Measurements from ENCODE around the gene SSH2. TPM values are rescaled to one million over a fixed set of nuclear protein-coding genes. Genes with fewer than 3 reads are reported as not detected.
A peak's percentile ranks its signal among the peaks of the same experiment; 100 is the strongest.

SSH2 gene
- total and polyA plus RNA-seq, 9 of the 15 experiments (the other 6 are each of a cell fraction or from before 2014, with no cell fraction given): 3.9 to 16.1 (median 10.2) TPM

GRCh38 chr17:29615492-29616299, 314.3 kb downstream of the SSH2 start (continued):
- TF ChIP-seq NR2C1 (IDR thresholded peaks at IDR 0.05): no peak
- TF ChIP-seq NR2C1 (tag; IDR thresholded peaks at IDR 0.05): no peak
- TF ChIP-seq MAFG (tag; conservative IDR thresholded peaks at IDR 0.05): no peak
- TF ChIP-seq, protein P1, sequence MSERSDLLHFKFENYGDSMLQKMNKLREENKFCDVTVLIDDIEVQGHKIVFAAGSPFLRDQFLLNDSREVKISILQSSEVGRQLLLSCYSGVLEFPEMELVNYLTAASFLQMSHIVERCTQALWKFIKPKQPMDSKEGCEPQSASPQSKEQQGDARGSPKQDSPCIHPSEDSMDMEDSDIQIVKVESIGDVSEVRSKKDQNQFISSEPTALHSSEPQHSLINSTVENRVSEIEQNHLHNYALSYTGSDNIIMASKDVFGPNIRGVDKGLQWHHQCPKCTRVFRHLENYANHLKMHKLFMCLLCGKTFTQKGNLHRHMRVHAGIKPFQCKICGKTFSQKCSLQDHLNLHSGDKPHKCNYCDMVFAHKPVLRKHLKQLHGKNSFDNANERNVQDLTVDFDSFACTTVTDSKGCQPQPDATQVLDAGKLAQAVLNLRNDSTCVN (CRISPR knock-in tag; IDR thresholded peaks at IDR 0.05): no peak
- peak; percentile 49 for TF ChIP-seq VEZF1 (CRISPR knock-in tag; IDR thresholded peaks at IDR 0.05)
- TF ChIP-seq, protein P2, sequence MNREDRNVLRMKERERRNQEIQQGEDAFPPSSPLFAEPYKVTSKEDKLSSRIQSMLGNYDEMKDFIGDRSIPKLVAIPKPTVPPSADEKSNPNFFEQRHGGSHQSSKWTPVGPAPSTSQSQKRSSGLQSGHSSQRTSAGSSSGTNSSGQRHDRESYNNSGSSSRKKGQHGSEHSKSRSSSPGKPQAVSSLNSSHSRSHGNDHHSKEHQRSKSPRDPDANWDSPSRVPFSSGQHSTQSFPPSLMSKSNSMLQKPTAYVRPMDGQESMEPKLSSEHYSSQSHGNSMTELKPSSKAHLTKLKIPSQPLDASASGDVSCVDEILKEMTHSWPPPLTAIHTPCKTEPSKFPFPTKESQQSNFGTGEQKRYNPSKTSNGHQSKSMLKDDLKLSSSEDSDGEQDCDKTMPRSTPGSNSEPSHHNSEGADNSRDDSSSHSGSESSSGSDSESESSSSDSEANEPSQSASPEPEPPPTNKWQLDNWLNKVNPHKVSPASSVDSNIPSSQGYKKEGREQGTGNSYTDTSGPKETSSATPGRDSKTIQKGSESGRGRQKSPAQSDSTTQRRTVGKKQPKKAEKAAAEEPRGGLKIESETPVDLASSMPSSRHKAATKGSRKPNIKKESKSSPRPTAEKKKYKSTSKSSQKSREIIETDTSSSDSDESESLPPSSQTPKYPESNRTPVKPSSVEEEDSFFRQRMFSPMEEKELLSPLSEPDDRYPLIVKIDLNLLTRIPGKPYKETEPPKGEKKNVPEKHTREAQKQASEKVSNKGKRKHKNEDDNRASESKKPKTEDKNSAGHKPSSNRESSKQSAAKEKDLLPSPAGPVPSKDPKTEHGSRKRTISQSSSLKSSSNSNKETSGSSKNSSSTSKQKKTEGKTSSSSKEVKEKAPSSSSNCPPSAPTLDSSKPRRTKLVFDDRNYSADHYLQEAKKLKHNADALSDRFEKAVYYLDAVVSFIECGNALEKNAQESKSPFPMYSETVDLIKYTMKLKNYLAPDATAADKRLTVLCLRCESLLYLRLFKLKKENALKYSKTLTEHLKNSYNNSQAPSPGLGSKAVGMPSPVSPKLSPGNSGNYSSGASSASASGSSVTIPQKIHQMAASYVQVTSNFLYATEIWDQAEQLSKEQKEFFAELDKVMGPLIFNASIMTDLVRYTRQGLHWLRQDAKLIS (CRISPR knock-in tag; IDR thresholded peaks at IDR 0.05): no peak
- TF ChIP-seq RFX5 (IDR thresholded peaks at IDR 0.05; ENCODE audit: low read depth, low read length): no peak
- no peak for TF ChIP-seq STAG1 (CRISPR knock-in tag; IDR thresholded peaks at IDR 0.05; ENCODE audit: borderline replicate concordance)
- TF ChIP-seq CREB5 (CRISPR knock-in tag; IDR thresholded peaks at IDR 0.05): no peak
- peak; percentile 45 to 51; a peak in 3 of 4 replicates for TF ChIP-seq MAZ (CRISPR knock-in tag; conservative IDR thresholded peaks at IDR 0.05 in 1 of 2, IDR thresholded peaks at IDR 0.05 in 1 of 2)
- 0 out of 2 replicates have a peak, but pooled peaks have one; percentile 25 for TF ChIP-seq RB1 (IDR thresholded peaks at IDR 0.05; ENCODE audit: low read depth)
- peak; percentile 21; the same call in 1 of the 2 replicates for TF ChIP-seq TEAD4 (IDR thresholded peaks at IDR 0.05; ENCODE audit: low read length)
- TF ChIP-seq TEAD4 (CRISPR knock-in tag; IDR thresholded peaks at IDR 0.05; ENCODE audit: borderline replicate concordance): no peak
- TF ChIP-seq ZNF561 (CRISPR knock-in tag; conservative IDR thresholded peaks at IDR 0.05): no peak
- TF ChIP-seq ZNF696 (CRISPR knock-in tag; conservative IDR thresholded peaks at IDR 0.05): no peak
- TF ChIP-seq, protein P3, sequence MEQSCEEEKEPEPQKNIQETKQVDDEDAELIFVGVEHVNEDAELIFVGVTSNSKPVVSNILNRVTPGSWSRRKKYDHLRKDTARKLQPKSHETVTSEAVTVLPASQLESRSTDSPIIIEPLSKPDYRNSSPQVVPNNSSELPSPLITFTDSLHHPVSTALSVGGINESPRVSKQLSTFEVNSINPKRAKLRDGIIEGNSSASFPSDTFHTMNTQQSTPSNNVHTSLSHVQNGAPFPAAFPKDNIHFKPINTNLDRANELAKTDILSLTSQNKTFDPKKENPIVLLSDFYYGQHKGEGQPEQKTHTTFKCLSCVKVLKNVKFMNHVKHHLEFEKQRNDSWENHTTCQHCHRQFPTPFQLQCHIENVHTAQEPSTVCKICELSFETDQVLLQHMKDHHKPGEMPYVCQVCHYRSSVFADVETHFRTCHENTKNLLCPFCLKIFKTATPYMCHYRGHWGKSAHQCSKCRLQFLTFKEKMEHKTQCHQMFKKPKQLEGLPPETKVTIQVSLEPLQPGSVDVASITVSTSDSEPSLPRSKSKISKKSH (CRISPR knock-in tag; IDR thresholded peaks at IDR 0.05): no peak
- TF ChIP-seq ZFX (CRISPR knock-in tag; IDR thresholded peaks at IDR 0.05): peak; percentile 48; the same call in 1 of the 2 replicates
- TF ChIP-seq ZNF668 (CRISPR knock-in tag; IDR thresholded peaks at IDR 0.05): no peak
